BLaER1 (cell line): ENCODE measurements around the gene GSN.

ENCODE experiments used
- H3K27ac ChIP-seq: shearing (Covaris generic); formaldehyde crosslinking; 2 replicates; pipeline ENCODE4 v1.8.1; 2022
- H3K27me3 ChIP-seq: shearing (Covaris generic); formaldehyde crosslinking; 2 replicates; pipeline ENCODE4 v1.8.1; 2022
- H3K36me3 ChIP-seq: shearing (Covaris generic); formaldehyde crosslinking; 2 replicates; pipeline ENCODE4 v1.8.1; 2022
- H3K4me1 ChIP-seq: shearing (Covaris generic); formaldehyde crosslinking; 2 replicates; pipeline ENCODE4 v1.8.1; 2022
- H3K4me2 ChIP-seq: shearing (Covaris generic); formaldehyde crosslinking; 2 replicates; pipeline ENCODE4 v1.8.1; 2022
- H3K4me3 ChIP-seq: shearing (Covaris generic); formaldehyde crosslinking; 2 replicates; pipeline ENCODE4 v1.8.1; 2022
- H3K9ac ChIP-seq: shearing (Covaris generic); formaldehyde crosslinking; 2 replicates; pipeline ENCODE4 v1.8.1; 2022
- H3K9me3 ChIP-seq: shearing (Covaris generic); formaldehyde crosslinking; 2 replicates; pipeline ENCODE4 v1.8.1; 2022
- H4K20me1 ChIP-seq: shearing (Covaris generic); formaldehyde crosslinking; 2 replicates; pipeline ENCODE4 v1.8.1; 2022
- Cebpa-rat ChIP-seq: shearing (Covaris generic); IDR thresholded peaks from 2 replicates; pipeline ENCODE4 v1.8.1; 2022

GSN gene

GRCh38 chr9:121260457-121261106 is 7.4 kb upstream of the GSN start:
- H3K9me3 ChIP-seq: no peaks in the 10 kb centered on the region
- H3K9ac ChIP-seq: peak overlapping the region; percentile 21; the same call in 1 of the 2 replicates
- no peak overlapping the region for H3K27ac ChIP-seq
- no peaks in the 10 kb centered on the region for H3K27me3 ChIP-seq
- no peaks in the 10 kb centered on the region for H4K20me1 ChIP-seq
- no peaks in the 10 kb centered on the region for H3K36me3 ChIP-seq
- H3K4me3 ChIP-seq: no peak overlapping the region
- TF ChIP-seq Cebpa-rat: no peak
- H3K4me2 ChIP-seq: peak overlapping the region; percentile 74
- H3K4me1 ChIP-seq: peaks cover 46% of the 10 kb centered on the region

- Histone ChIP-seq H3K4me2 (peak overlapping the region; percentile 74), H3K9me3 (no peaks in the 10 kb centered on the region), H3K4me3 (no peak overlapping the region), H4K20me1 (no peaks in the 10 kb centered on the region), H3K9ac (peak overlapping the region; percentile 21; the same call in 1 of the 2 replicates), H3K36me3 (no peaks in the 10 kb centered on the region), H3K27ac (peak overlapping the region; percentile 20; the same call in 1 of the 2 replicates), H3K4me1 (peaks cover 46% of the 10 kb centered on the region), H3K27me3 (no peaks in the 10 kb centered on the region)
- TF ChIP-seq Cebpa-rat: no peak
These were observed 6.9 kb upstream of the GSN start for GRCh38 chr9:121261107-121261460.

- Histone ChIP-seq H3K36me3 (no peaks in the 10 kb centered on the region), H3K27ac (no peak overlapping the region), H3K9ac (no peak overlapping the region), H4K20me1 (no peaks in the 10 kb centered on the region), H3K4me2 (peak overlapping the region; percentile 74), H3K4me3 (no peak overlapping the region), H3K4me1 (peaks cover 46% of the 10 kb centered on the region), H3K9me3 (no peaks in the 10 kb centered on the region), H3K27me3 (no peaks in the 10 kb centered on the region)
- no peak for TF ChIP-seq Cebpa-rat
These were observed 6.2 kb upstream of the GSN start for GRCh38 chr9:121261755-121262154.

GRCh38 chr9:121262423-121262822 is 5.5 kb upstream of the GSN start:
- no peak overlapping the region for H3K4me2 ChIP-seq
- no peak overlapping the region for H3K9ac ChIP-seq
- TF ChIP-seq Cebpa-rat: no peak
- H3K36me3 ChIP-seq: no peaks in the 10 kb centered on the region
- H3K4me1 ChIP-seq: peaks cover 50% of the 10 kb centered on the region
- no peaks in the 10 kb centered on the region for H3K27me3 ChIP-seq
- H3K9me3 ChIP-seq: no peaks in the 10 kb centered on the region
- no peak overlapping the region for H3K27ac ChIP-seq
- no peaks in the 10 kb centered on the region for H4K20me1 ChIP-seq
- H3K4me3 ChIP-seq: no peak overlapping the region

GRCh38 chr9:121262953-121263352 is 5.0 kb upstream of the GSN start:
- TF ChIP-seq Cebpa-rat: no peak
- no peak overlapping the region for H3K4me3 ChIP-seq
- no peaks in the 10 kb centered on the region for H3K27me3 ChIP-seq
- H3K9ac ChIP-seq: no peak overlapping the region
- peaks cover 49% of the 10 kb centered on the region for H3K4me1 ChIP-seq
- H4K20me1 ChIP-seq: no peaks in the 10 kb centered on the region
- H3K36me3 ChIP-seq: no peaks in the 10 kb centered on the region
- H3K9me3 ChIP-seq: no peaks in the 10 kb centered on the region
- no peak overlapping the region for H3K27ac ChIP-seq
- no peak overlapping the region for H3K4me2 ChIP-seq

- no peak overlapping the region for H3K4me3 ChIP-seq
These were observed 1.6 kb upstream of the GSN start for GRCh38 chr9:121266356-121266755.

GRCh38 chr9:121266906-121267650 is 884 bp upstream of the GSN start:
- Histone ChIP-seq H3K4me2 (peak overlapping the region; percentile 90), H4K20me1 (no peaks in the 10 kb centered on the region), H3K4me1 (peaks cover 49% of the 10 kb centered on the region), H3K27ac (no peak overlapping the region), H3K36me3 (no peaks in the 10 kb centered on the region), H3K9ac (no peak overlapping the region), H3K4me3 (peak overlapping the region; percentile 74; the same call in 1 of the 2 replicates), H3K9me3 (no peaks in the 10 kb centered on the region), H3K27me3 (no peaks in the 10 kb centered on the region)
- no peak for TF ChIP-seq Cebpa-rat

More at GRCh38 chr9:121266356-121266755, 1.6 kb upstream of the GSN start:
- Histone ChIP-seq H3K9me3 (no peaks in the 10 kb centered on the region), H3K4me2 (no peak overlapping the region), H3K9ac (no peak overlapping the region), H3K27me3 (no peaks in the 10 kb centered on the region), H4K20me1 (no peaks in the 10 kb centered on the region), H3K36me3 (no peaks in the 10 kb centered on the region), H3K27ac (no peak overlapping the region), H3K4me1 (peaks cover 48% of the 10 kb centered on the region)
- no peak for TF ChIP-seq Cebpa-rat

- H3K27ac ChIP-seq: peak overlapping the region; percentile 88
- peak overlapping the region; percentile 74 for H3K4me3 ChIP-seq
- peak overlapping the region; percentile 90 for H3K4me2 ChIP-seq
- no peaks in the 10 kb centered on the region for H4K20me1 ChIP-seq
- H3K36me3 ChIP-seq: no peaks in the 10 kb centered on the region
- H3K9me3 ChIP-seq: no peaks in the 10 kb centered on the region
- no peaks in the 10 kb centered on the region for H3K27me3 ChIP-seq
- no peak for TF ChIP-seq Cebpa-rat
- H3K9ac ChIP-seq: peak overlapping the region; percentile 75
- H3K4me1 ChIP-seq: peaks cover 63% of the 10 kb centered on the region
These were observed 562 bp downstream of the GSN start for GRCh38 chr9:121268598-121268850.

- peak overlapping the region; percentile 74 for H3K4me3 ChIP-seq
- no peaks in the 10 kb centered on the region for H3K9me3 ChIP-seq
- H3K27me3 ChIP-seq: no peaks in the 10 kb centered on the region
- no peaks in the 10 kb centered on the region for H4K20me1 ChIP-seq
- H3K4me1 ChIP-seq: peaks cover 68% of the 10 kb centered on the region
- H3K27ac ChIP-seq: peak overlapping the region; percentile 88
- H3K36me3 ChIP-seq: no peaks in the 10 kb centered on the region
- H3K9ac ChIP-seq: peak overlapping the region; percentile 75
- peak overlapping the region; percentile 90 for H3K4me2 ChIP-seq
- TF ChIP-seq Cebpa-rat: no peak
These were observed 1.1 kb downstream of the GSN start for GRCh38 chr9:121268851-121269641.
